Measurements from ENCODE around the gene AGBL4.

DNA sequence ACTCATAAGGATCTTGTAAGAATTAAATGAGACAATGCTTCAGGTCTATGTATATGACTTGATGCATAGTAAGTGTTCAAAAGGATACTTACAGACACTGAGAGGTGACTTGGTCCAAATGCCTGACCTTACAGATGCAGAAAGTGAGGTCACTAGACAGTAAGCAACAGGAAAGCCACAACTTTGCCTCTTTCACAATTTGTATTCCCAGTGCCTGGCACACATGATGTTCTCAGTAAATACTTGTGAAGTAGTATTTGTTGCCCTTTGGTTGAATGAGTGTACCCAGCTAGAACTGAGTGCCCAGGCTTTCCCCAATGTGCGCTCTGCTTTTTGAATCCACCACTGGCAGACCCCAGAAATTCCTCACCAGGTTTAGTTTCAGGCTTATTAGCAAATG lies 1352.2 kb downstream of the AGBL4 start:
- no peak for TF ChIP-seq EZH2 (IDR thresholded peaks at IDR 0.05; ENCODE audit: insufficient read depth, poor library complexity, severe bottlenecking)
- no peak for TF ChIP-seq EZH2phosphoT487 (IDR thresholded peaks at IDR 0.05; ENCODE audit: insufficient read depth, low read depth)

Measured in GM23248 (cell line).